ENCODE results near the gene WDR46.

Gene WDR46

GRCh38 chr6:33288921-33289783 is at the start of gene WDR46, which contains the start of gene PFDN6:
Gene WDR46, minus strand, starts transcription at chr6:33289239. Its CDS starts 69 bp downstream, at chr6:33289170.
Gene PFDN6, plus strand, starts transcription at chr6:33289601. Its CDS starts 256 bp downstream, at chr6:33289857.
- H3K4me1 ChIP-seq = peaks cover 8% of the 10 kb centered on the region
- no peaks in the 10 kb centered on the region for H3K9me3 ChIP-seq
- H3K4me3 ChIP-seq = peak within 1 kb of the TSS; percentile 69
- H3K27me3 ChIP-seq (ENCODE audit: low read depth) = no peaks in the 10 kb centered on the region
- H3K36me3 ChIP-seq (replicated peaks) = peaks cover 48% of the 10 kb centered on the region
- DNase-seq (ENCODE audit: low spot score in 2 of 2) = peak; percentile 86 to 95
- in situ Hi-C loops (cut with MboI; ENCODE audit: low sequenced_read_pairs) = no loop called here

- no peaks in the 10 kb centered on the region for H3K36me3 ChIP-seq (replicated peaks)
- in situ Hi-C loops (cut with MboI; ENCODE audit: low sequenced_read_pairs) = no loop called here
- no peaks in the 10 kb centered on the region for H3K9me3 ChIP-seq
- no peaks in the 10 kb centered on the region for H3K4me1 ChIP-seq
- DNase-seq (ENCODE audit: low spot score in 2 of 2) = no peak
- no peak overlapping the region for H3K4me3 ChIP-seq
- no peaks in the 10 kb centered on the region for H3K27me3 ChIP-seq (ENCODE audit: low read depth)
Observed at GRCh38 chr6:33336495-33336894, 47.5 kb upstream of the WDR46 start.

- H3K4me1 ChIP-seq = no peaks in the 10 kb centered on the region
- no peak overlapping the region for H3K4me3 ChIP-seq
- H3K36me3 ChIP-seq (replicated peaks) = no peaks in the 10 kb centered on the region
- no peak for DNase-seq (ENCODE audit: low spot score in 2 of 2)
- H3K9me3 ChIP-seq = no peaks in the 10 kb centered on the region
- no peaks in the 10 kb centered on the region for H3K27me3 ChIP-seq (ENCODE audit: low read depth)
- in situ Hi-C loops (cut with MboI; ENCODE audit: low sequenced_read_pairs) = no loop called here
Observed at GRCh38 chr6:33335916-33336315, 46.9 kb upstream of the WDR46 start.

- Histone ChIP-seq H3K4me1 (no peaks in the 10 kb centered on the region), H3K27me3 (ENCODE audit: low read depth) (no peaks in the 10 kb centered on the region), H3K36me3 (replicated peaks) (no peaks in the 10 kb centered on the region), H3K4me3 (no peak overlapping the region), H3K9me3 (no peaks in the 10 kb centered on the region)
- no peak for DNase-seq (ENCODE audit: low spot score in 2 of 2)
- in situ Hi-C loops (cut with MboI; ENCODE audit: low sequenced_read_pairs) = no loop called here
Observed at GRCh38 chr6:33333666-33334065, 44.6 kb upstream of the WDR46 start.

GRCh38 chr6:33330736-33331135 is 41.7 kb upstream of the WDR46 start:
- in situ Hi-C loops (cut with MboI; ENCODE audit: low sequenced_read_pairs) = no loop called here
- H3K36me3 ChIP-seq (replicated peaks) = no peaks in the 10 kb centered on the region
- no peak for DNase-seq (ENCODE audit: low spot score in 2 of 2)

GRCh38 chr6:33329058-33329457 is 40.0 kb upstream of the WDR46 start:
- no peaks in the 10 kb centered on the region for H3K27me3 ChIP-seq (ENCODE audit: low read depth)
- H3K4me3 ChIP-seq = no peak overlapping the region
- H3K4me1 ChIP-seq = peaks cover 1% of the 10 kb centered on the region
- no peak for DNase-seq (ENCODE audit: low spot score in 2 of 2)
- no peaks in the 10 kb centered on the region for H3K36me3 ChIP-seq (replicated peaks)
- no peaks in the 10 kb centered on the region for H3K9me3 ChIP-seq
- in situ Hi-C loops (cut with MboI; ENCODE audit: low sequenced_read_pairs) = no loop called here

More at GRCh38 chr6:33330736-33331135, 41.7 kb upstream of the WDR46 start:
- Histone ChIP-seq H3K9me3 (no peaks in the 10 kb centered on the region), H3K27me3 (ENCODE audit: low read depth) (no peaks in the 10 kb centered on the region), H3K4me1 (no peaks in the 10 kb centered on the region), H3K4me3 (no peak overlapping the region)

GRCh38 chr6:33324125-33324524 is 35.1 kb upstream of the WDR46 start:
- in situ Hi-C loops (cut with MboI; ENCODE audit: low sequenced_read_pairs) = no loop called here
- Histone ChIP-seq H3K9me3 (no peaks in the 10 kb centered on the region), H3K27me3 (ENCODE audit: low read depth) (no peaks in the 10 kb centered on the region), H3K4me3 (peak overlapping the region; percentile 55), H3K4me1 (peaks cover 11% of the 10 kb centered on the region), H3K36me3 (replicated peaks) (peaks cover 27% of the 10 kb centered on the region)
- DNase-seq (ENCODE audit: low spot score in 2 of 2) = no peak

GRCh38 chr6:33323623-33323948 is 34.5 kb upstream of the WDR46 start:
- Histone ChIP-seq H3K27me3 (ENCODE audit: low read depth) (no peaks in the 10 kb centered on the region), H3K36me3 (replicated peaks) (peaks cover 32% of the 10 kb centered on the region), H3K4me1 (peaks cover 13% of the 10 kb centered on the region), H3K4me3 (peak overlapping the region; percentile 55), H3K9me3 (no peaks in the 10 kb centered on the region)
- DNase-seq (ENCODE audit: low spot score in 2 of 2) = no peak
- in situ Hi-C loops (cut with MboI; ENCODE audit: low sequenced_read_pairs) = no loop called here

- DNase-seq (ENCODE audit: low spot score in 2 of 2) = no peak
- H3K9me3 ChIP-seq = no peaks in the 10 kb centered on the region
- no peak overlapping the region for H3K4me3 ChIP-seq
- H3K4me1 ChIP-seq = peaks cover 16% of the 10 kb centered on the region
- peaks cover 33% of the 10 kb centered on the region for H3K36me3 ChIP-seq (replicated peaks)
- no peaks in the 10 kb centered on the region for H3K27me3 ChIP-seq (ENCODE audit: low read depth)
- in situ Hi-C loops (cut with MboI; ENCODE audit: low sequenced_read_pairs) = no loop called here
Observed at GRCh38 chr6:33321227-33321626, 32.2 kb upstream of the WDR46 start.

- DNase-seq (ENCODE audit: low spot score in 2 of 2) = no peak
- H3K4me3 ChIP-seq = no peak overlapping the region
- in situ Hi-C loops (cut with MboI; ENCODE audit: low sequenced_read_pairs) = no loop called here
- H3K9me3 ChIP-seq = no peaks in the 10 kb centered on the region
- peaks cover 16% of the 10 kb centered on the region for H3K4me1 ChIP-seq
- no peaks in the 10 kb centered on the region for H3K27me3 ChIP-seq (ENCODE audit: low read depth)
- H3K36me3 ChIP-seq (replicated peaks) = peaks cover 33% of the 10 kb centered on the region
Observed at GRCh38 chr6:33320315-33321181, 31.5 kb upstream of the WDR46 start.

GRCh38 chr6:33319939-33320314 is 30.9 kb upstream of the WDR46 start:
- H3K36me3 ChIP-seq (replicated peaks) = peaks cover 33% of the 10 kb centered on the region
- H3K9me3 ChIP-seq = no peaks in the 10 kb centered on the region
- H3K27me3 ChIP-seq (ENCODE audit: low read depth) = no peaks in the 10 kb centered on the region
- DNase-seq (ENCODE audit: low spot score in 2 of 2) = no peak
- H3K4me1 ChIP-seq = peaks cover 18% of the 10 kb centered on the region
- no peak overlapping the region for H3K4me3 ChIP-seq
- in situ Hi-C loops (cut with MboI; ENCODE audit: low sequenced_read_pairs) = no loop called here

GRCh38 chr6:33318426-33319073 is 29.5 kb upstream of the WDR46 start:
- no peak for DNase-seq (ENCODE audit: low spot score in 2 of 2)
- H3K36me3 ChIP-seq (replicated peaks) = peaks cover 33% of the 10 kb centered on the region
- no peaks in the 10 kb centered on the region for H3K27me3 ChIP-seq (ENCODE audit: low read depth)
- peak overlapping the region; percentile 59 for H3K4me3 ChIP-seq
- in situ Hi-C loops (cut with MboI; ENCODE audit: low sequenced_read_pairs) = no loop called here
- H3K9me3 ChIP-seq = no peaks in the 10 kb centered on the region
- peaks cover 19% of the 10 kb centered on the region for H3K4me1 ChIP-seq

- in situ Hi-C loops (cut with MboI; ENCODE audit: low sequenced_read_pairs) = no loop called here
- Histone ChIP-seq H3K27me3 (ENCODE audit: low read depth) (no peaks in the 10 kb centered on the region), H3K36me3 (replicated peaks) (peaks cover 33% of the 10 kb centered on the region), H3K4me1 (peaks cover 18% of the 10 kb centered on the region), H3K9me3 (no peaks in the 10 kb centered on the region), H3K4me3 (peak within 1 kb of the TSS; percentile 59)
- peak; percentile 97 to 100 for DNase-seq (ENCODE audit: low spot score in 2 of 2)
Observed at GRCh38 chr6:33317669-33318425, 28.8 kb upstream of the WDR46 start, which contains the start of gene ZBTB22. Gene ZBTB22, minus strand, starts transcription at chr6:33317744. Its CDS starts 828 bp downstream, at chr6:33316916.
